Fibroblast of villous mesenchyme (primary cell): ENCODE measurements around the gene TNFSF15. TPM values are rescaled to one million over a fixed set of nuclear protein-coding genes. Genes with fewer than 3 reads are reported as not detected.
A peak's percentile ranks its signal among the peaks of the same experiment; 100 is the strongest.
"Not testable (repeated sequence)": the region's sequence is repeated elsewhere in the genome, so short reads cannot be mapped to it uniquely, and the experiment has no call there.

Experiments used
- DNase-seq: peaks from one replicate; pipeline ENCODE4 v3.0.0-alpha.2; 2010; ENCODE audit warnings: low read depth
- H3K4me3 ChIP-seq: 2 replicates; pipeline ENCODE4 v1.5.1; 2011; ENCODE audit warnings: low read depth, mild to moderate bottlenecking, low read length
- CTCF ChIP-seq: IDR thresholded peaks from 2 replicates; pipeline ENCODE4 v1.5.1; 2012; ENCODE audit warnings: low read depth, mild to moderate bottlenecking, low read length; ENCODE audit not compliant: insufficient read depth
- total RNA-seq: library from RNA; depleted of rRNA; stranded (reverse); fragments of >200 nt; gene quantifications from 2 replicates; pipeline ENCODE4 v1.2.3, GENCODE V29; 2012

The TNFSF15 gene
- total RNA-seq, 1 donor = 5.6 TPM

GRCh38 chr9:114738581-114739316 is 67.1 kb downstream of the TNFSF15 start:
- TF ChIP-seq CTCF = peak; percentile 82
- H3K4me3 ChIP-seq = no peak overlapping the region
- DNase-seq = peak; percentile 91

GRCh38 chr9:114737847-114738246 is 68.0 kb downstream of the TNFSF15 start:
- H3K4me3 ChIP-seq = no peak overlapping the region
- no peak for TF ChIP-seq CTCF

GRCh38 chr9:114737118-114737517 is 68.7 kb downstream of the TNFSF15 start:
- DNase-seq = no peak
- TF ChIP-seq CTCF = no peak
- no peak overlapping the region for H3K4me3 ChIP-seq

More at GRCh38 chr9:114737847-114738246, 68.0 kb downstream of the TNFSF15 start:
- no peak for DNase-seq

- no peak for TF ChIP-seq CTCF
- DNase-seq = peak; percentile 68
- H3K4me3 ChIP-seq = no peak overlapping the region
Measured at GRCh38 chr9:114735704-114736103, 70.1 kb downstream of the TNFSF15 start.

- H3K4me3 ChIP-seq, DNase-seq: not testable (repeated sequence)
Measured at GRCh38 chr9:114735139-114735538, 70.7 kb downstream of the TNFSF15 start.

Other genes with a start within 250 kb of the TNFSF15 start
- 114 and 123 TPM in 2 replicates for gene ATP6V1G1, start 218.3 kb downstream of the TNFSF15 start, total RNA-seq
- gene TMEM268, start 194.7 kb downstream of the TNFSF15 start, total RNA-seq = 7.3 and 11.0 TPM in 2 replicates
- not detected in 2 replicates for gene TEX53, start 148.2 kb downstream of the TNFSF15 start, total RNA-seq
- gene TEX48, start 123.8 kb downstream of the TNFSF15 start, total RNA-seq = not detected in 2 replicates
- gene TNFSF8, start 124.6 kb upstream of the TNFSF15 start, total RNA-seq = not detected in 2 replicates